Central memory CD8-positive, alpha-beta T cell (primary cell): ENCODE results near the gene TRMT1.

Source experiments
- ATAC-seq: fragments of 150-1000 bp; cut with Tn5 transposase; replicated peaks from 2 replicates; pipeline ENCODE4 v1.10.0; 2022; ENCODE audit warnings: mild to moderate bottlenecking, moderate FRiP score, moderate number of reproducible peaks; ENCODE audit not compliant: poor library complexity, severe bottlenecking; ENCODE audit errors: extremely low read depth
- DNase-seq, 2 donors: peaks; one replicate each; pipeline ENCODE4 v3.0.0; 2021; ENCODE audit warnings: low spot score in 2 of 2
- H3K27ac Mint-ChIP-seq: one replicate; pipeline ENCODE4 v1.8.0; 2022; ENCODE audit warnings: low read depth, mild to moderate bottlenecking, moderate library complexity, mixed read lengths
- H3K27me3 Mint-ChIP-seq: one replicate; pipeline ENCODE4 v1.8.0; 2022; ENCODE audit warnings: mixed read lengths
- H3K36me3 Mint-ChIP-seq: one replicate; pipeline ENCODE4 v1.8.0; 2022; ENCODE audit warnings: mild to moderate bottlenecking, moderate library complexity, mixed read lengths; ENCODE audit not compliant: insufficient read depth
- H3K4me1 Mint-ChIP-seq: one replicate; pipeline ENCODE4 v1.8.0; 2022; ENCODE audit warnings: mixed read lengths
- H3K4me3 Mint-ChIP-seq: one replicate; pipeline ENCODE4 v1.8.0; 2022; ENCODE audit warnings: mild to moderate bottlenecking, moderate library complexity, mixed read lengths
- H3K9me3 Mint-ChIP-seq: one replicate; pipeline ENCODE4 v1.8.0; 2022; ENCODE audit warnings: mixed read lengths

Gene TRMT1

GRCh38 chr19:13115936-13116281 is 631 bp downstream of the TRMT1 start:
- peaks cover 22% of the 10 kb centered on the region for H3K36me3 Mint-ChIP-seq
- no peak for ATAC-seq
- peak overlapping the region; percentile 91 for H3K4me3 Mint-ChIP-seq
- H3K9me3 Mint-ChIP-seq: no peaks in the 10 kb centered on the region
- DNase-seq: no peak
- H3K4me1 Mint-ChIP-seq: peaks cover 41% of the 10 kb centered on the region
- peak overlapping the region; percentile 51 for H3K27ac Mint-ChIP-seq
- H3K27me3 Mint-ChIP-seq: no peaks in the 10 kb centered on the region

- Mint-ChIP-seq H3K4me1 (peaks cover 17% of the 10 kb centered on the region), H3K9me3 (no peaks in the 10 kb centered on the region), H3K4me3 (no peak overlapping the region), H3K27ac (no peak overlapping the region), H3K36me3 (peaks cover 23% of the 10 kb centered on the region), H3K27me3 (no peaks in the 10 kb centered on the region)
- DNase-seq (no peak), ATAC-seq (no peak)
Measured at GRCh38 chr19:13112555-13112954, 4.0 kb downstream of the TRMT1 start.

- no peaks in the 10 kb centered on the region for H3K9me3 Mint-ChIP-seq
- ATAC-seq (no peak), DNase-seq (no peak)
- no peak overlapping the region for H3K4me3 Mint-ChIP-seq
- no peak overlapping the region for H3K27ac Mint-ChIP-seq
- H3K27me3 Mint-ChIP-seq: no peaks in the 10 kb centered on the region
- H3K4me1 Mint-ChIP-seq: no peaks in the 10 kb centered on the region
- H3K36me3 Mint-ChIP-seq: peaks cover 15% of the 10 kb centered on the region
Measured at GRCh38 chr19:13110099-13110610, 6.4 kb downstream of the TRMT1 start.

- Mint-ChIP-seq H3K4me1 (peaks cover 4% of the 10 kb centered on the region), H3K36me3 (peaks cover 17% of the 10 kb centered on the region), H3K27me3 (no peaks in the 10 kb centered on the region), H3K9me3 (no peaks in the 10 kb centered on the region), H3K27ac (no peak overlapping the region), H3K4me3 (no peak overlapping the region)
- ATAC-seq (no peak), DNase-seq (no peak)
Measured at GRCh38 chr19:13109361-13110098, 7.0 kb downstream of the TRMT1 start.

GRCh38 chr19:13104848-13105711 is 11.5 kb downstream of the TRMT1 start:
- DNase-seq (no peak), ATAC-seq (peak; percentile 5)
- Mint-ChIP-seq H3K27me3 (no peaks in the 10 kb centered on the region), H3K27ac (peak overlapping the region; percentile 74), H3K36me3 (peaks cover 11% of the 10 kb centered on the region), H3K9me3 (no peaks in the 10 kb centered on the region), H3K4me1 (peaks cover 22% of the 10 kb centered on the region), H3K4me3 (peak overlapping the region; percentile 81)

GRCh38 chr19:13104360-13104847 is 12.1 kb downstream of the TRMT1 start:
- Mint-ChIP-seq H3K9me3 (no peaks in the 10 kb centered on the region), H3K27ac (peak overlapping the region; percentile 74), H3K27me3 (no peaks in the 10 kb centered on the region), H3K4me1 (peaks cover 27% of the 10 kb centered on the region), H3K36me3 (peaks cover 14% of the 10 kb centered on the region), H3K4me3 (peak overlapping the region; percentile 81)
- DNase-seq: peak in 1 of 2 donors; percentile 53
- ATAC-seq: peak; percentile 10

GRCh38 chr19:13103581-13104359 is 12.8 kb downstream of the TRMT1 start:
- H3K4me3 Mint-ChIP-seq: peak overlapping the region; percentile 81
- ATAC-seq: no peak
- peaks cover 33% of the 10 kb centered on the region for H3K4me1 Mint-ChIP-seq
- no peaks in the 10 kb centered on the region for H3K9me3 Mint-ChIP-seq
- H3K36me3 Mint-ChIP-seq: peaks cover 17% of the 10 kb centered on the region
- H3K27me3 Mint-ChIP-seq: peaks cover 4% of the 10 kb centered on the region
- no peak for DNase-seq
- H3K27ac Mint-ChIP-seq: no peak overlapping the region

- H3K4me3 Mint-ChIP-seq: peak within 1 kb of the TSS; percentile 81
- DNase-seq (no peak), ATAC-seq (no peak)
- peak within 1 kb of the TSS; percentile 22 for H3K27ac Mint-ChIP-seq
- no peaks in the 10 kb centered on the region for H3K9me3 Mint-ChIP-seq
- peaks cover 12% of the 10 kb centered on the region for H3K27me3 Mint-ChIP-seq
- H3K4me1 Mint-ChIP-seq: peaks cover 41% of the 10 kb centered on the region
- peaks cover 17% of the 10 kb centered on the region for H3K36me3 Mint-ChIP-seq
Measured at GRCh38 chr19:13102666-13103580, 13.6 kb downstream of the TRMT1 start, which contains the start of gene LYL1. LYL1 (minus strand) TSS chr19:13102858; CDS start chr19:13101171, 1,687 bp downstream.

GRCh38 chr19:13102416-13102665 is 14.2 kb downstream of the TRMT1 start:
- no peak for ATAC-seq
- Mint-ChIP-seq H3K36me3 (peaks cover 18% of the 10 kb centered on the region), H3K9me3 (no peaks in the 10 kb centered on the region), H3K27ac (no peak overlapping the region), H3K4me1 (peaks cover 44% of the 10 kb centered on the region), H3K4me3 (peak overlapping the region; percentile 81), H3K27me3 (peaks cover 13% of the 10 kb centered on the region)
- DNase-seq: no peak

GRCh38 chr19:13101590-13102415 is 14.7 kb downstream of the TRMT1 start:
- H3K27ac Mint-ChIP-seq: peak overlapping the region; percentile 22
- H3K9me3 Mint-ChIP-seq: no peaks in the 10 kb centered on the region
- ATAC-seq (no peak), DNase-seq (no peak)
- peaks cover 13% of the 10 kb centered on the region for H3K27me3 Mint-ChIP-seq
- H3K36me3 Mint-ChIP-seq: peaks cover 16% of the 10 kb centered on the region
- peak overlapping the region; percentile 81 for H3K4me3 Mint-ChIP-seq
- H3K4me1 Mint-ChIP-seq: peaks cover 44% of the 10 kb centered on the region
